Upper lobe of left lung (tissue), 4 donors: ENCODE data around the gene ABCD1.

Experiments used
- EP300 ChIP-seq, 4 donors: sonication (generic); formaldehyde crosslinking; IDR thresholded peaks; one replicate each; pipeline ENCODE4 v1.5.1; 2017; ENCODE audit warnings: antibody characterized with exemption in 4 of 4, control low read depth in 2 of 4
- TF ChIP-seq, protein P1 (sequence below), 6 experiments: fragments of 450-650 bp in 4 of 6; fragments of 200-600 bp in 2 of 6; sonication (generic) in 2 of 6; IDR thresholded peaks; one replicate each; pipeline ENCODE4 v1.5.1; 2016 to 2019; ENCODE audit warnings: antibody characterized with exemption in 6 of 6

GRCh38 chrX:153681175-153681574 lies 43.5 kb upstream of the ABCD1 start:
- TF ChIP-seq, protein P1, sequence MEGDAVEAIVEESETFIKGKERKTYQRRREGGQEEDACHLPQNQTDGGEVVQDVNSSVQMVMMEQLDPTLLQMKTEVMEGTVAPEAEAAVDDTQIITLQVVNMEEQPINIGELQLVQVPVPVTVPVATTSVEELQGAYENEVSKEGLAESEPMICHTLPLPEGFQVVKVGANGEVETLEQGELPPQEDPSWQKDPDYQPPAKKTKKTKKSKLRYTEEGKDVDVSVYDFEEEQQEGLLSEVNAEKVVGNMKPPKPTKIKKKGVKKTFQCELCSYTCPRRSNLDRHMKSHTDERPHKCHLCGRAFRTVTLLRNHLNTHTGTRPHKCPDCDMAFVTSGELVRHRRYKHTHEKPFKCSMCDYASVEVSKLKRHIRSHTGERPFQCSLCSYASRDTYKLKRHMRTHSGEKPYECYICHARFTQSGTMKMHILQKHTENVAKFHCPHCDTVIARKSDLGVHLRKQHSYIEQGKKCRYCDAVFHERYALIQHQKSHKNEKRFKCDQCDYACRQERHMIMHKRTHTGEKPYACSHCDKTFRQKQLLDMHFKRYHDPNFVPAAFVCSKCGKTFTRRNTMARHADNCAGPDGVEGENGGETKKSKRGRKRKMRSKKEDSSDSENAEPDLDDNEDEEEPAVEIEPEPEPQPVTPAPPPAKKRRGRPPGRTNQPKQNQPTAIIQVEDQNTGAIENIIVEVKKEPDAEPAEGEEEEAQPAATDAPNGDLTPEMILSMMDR (IDR thresholded peaks at IDR 0.05) = no peak
- no peak for TF ChIP-seq EP300 (IDR thresholded peaks at IDR 0.05)
